MCF 10A (cell line): ENCODE data around the gene SRPK3. TPM values are rescaled to one million over a fixed set of nuclear protein-coding genes. Genes with fewer than 3 reads are reported as not detected.
A peak's percentile ranks its signal among the peaks of the same experiment; 100 is the strongest.

Experiments used
- BruUV-seq: library from RNA; stranded (reverse); fragments of 400-500 nt; replicated peaks from 2 replicates; lab custom pipeline; 2021; lab: Mats Ljungman, UMichigan
- CTCF ChIA-PET: fragments of 300-600 bp; sonication (Branson Sonifier 250); formaldehyde crosslinking; extraction: SDS; loops from one replicate; lab custom pipeline; 2021; ENCODE audit warnings: antibody characterized with exemption, inconsistent platforms; lab: Yijun Ruan, JAX
- POLR2A ChIA-PET: fragments of 300-600, 350-650 bp; sonication (Branson Sonifier 250); formaldehyde crosslinking; extraction: SDS; loops from one replicate; lab custom pipeline; 2020; ENCODE audit warnings: antibody characterized with exemption, inconsistent platforms; lab: Yijun Ruan, JAX
- DNase-seq: peaks from one replicate; pipeline ENCODE4 v3.0.0-alpha.2; 2018; ENCODE audit not compliant: unreplicated experiment
- H3K27ac Mint-ChIP-seq: one replicate; pipeline ENCODE4 v1.8.0; 2022; ENCODE audit warnings: mild to moderate bottlenecking, low read depth, mixed read lengths; ENCODE audit not compliant: unreplicated experiment
- H3K27me3 Mint-ChIP-seq: one replicate; pipeline ENCODE4 v1.8.0; 2022; ENCODE audit warnings: mixed read lengths; ENCODE audit not compliant: insufficient read depth, unreplicated experiment
- H3K36me3 Mint-ChIP-seq: one replicate; pipeline ENCODE4 v1.8.0; 2022; ENCODE audit warnings: mild to moderate bottlenecking, moderate library complexity, mixed read lengths; ENCODE audit not compliant: insufficient read depth, unreplicated experiment
- H3K4me1 Mint-ChIP-seq: one replicate; pipeline ENCODE4 v1.8.0; 2022; ENCODE audit warnings: mixed read lengths; ENCODE audit not compliant: insufficient read depth, unreplicated experiment
- H3K4me3 Mint-ChIP-seq: one replicate; pipeline ENCODE4 v1.8.0; 2022; ENCODE audit warnings: mild to moderate bottlenecking, moderate library complexity, mixed read lengths; ENCODE audit not compliant: unreplicated experiment
- H3K9me3 Mint-ChIP-seq: one replicate; pipeline ENCODE4 v1.8.0; 2022; ENCODE audit warnings: mixed read lengths; ENCODE audit not compliant: unreplicated experiment
- intact Hi-C: fragments of 100-400 bp; cut with micrococcal nuclease; formaldehyde crosslinking; loops from 2 replicates; pipeline ENCODE4 v1.14.1; 2022
- total RNA-seq: library from RNA; stranded (reverse); gene quantifications from 2 replicates; pipeline ENCODE4 v1.2.3, GENCODE V29; 2022
- TF ChIP-seq, protein P1 (sequence below): fragments of 200-600 bp; IDR thresholded peaks from one replicate; pipeline ENCODE4 v1.8.0; 2022; ENCODE audit warnings: antibody characterized with exemption, mild to moderate bottlenecking; ENCODE audit not compliant: unreplicated experiment

SRPK3 gene
- total RNA-seq, 1 experiment from 2014 or later = not detected

DNA sequence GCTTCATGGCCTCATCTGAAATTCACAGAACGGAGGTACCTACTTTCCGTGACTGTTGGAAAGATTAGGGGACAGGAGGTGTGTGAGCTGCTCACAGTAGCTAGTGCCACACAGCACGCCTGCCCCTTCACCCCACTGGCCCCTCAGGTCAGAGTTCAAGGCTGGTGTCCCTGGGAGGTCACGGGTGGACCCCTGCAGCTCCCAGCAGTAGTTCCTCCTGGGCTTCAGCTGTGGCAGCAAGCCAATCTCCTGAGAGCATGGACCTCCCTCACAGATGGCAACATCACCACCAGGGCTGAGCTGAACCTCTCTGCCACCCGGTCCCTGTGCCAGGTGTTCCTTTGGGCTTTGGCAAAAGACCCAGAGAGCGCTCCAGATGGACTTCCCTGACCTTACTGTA is 11.5 kb downstream of the SRPK3 start:
- H3K36me3 Mint-ChIP-seq = peaks cover 10% of the 10 kb centered on the region

DNA sequence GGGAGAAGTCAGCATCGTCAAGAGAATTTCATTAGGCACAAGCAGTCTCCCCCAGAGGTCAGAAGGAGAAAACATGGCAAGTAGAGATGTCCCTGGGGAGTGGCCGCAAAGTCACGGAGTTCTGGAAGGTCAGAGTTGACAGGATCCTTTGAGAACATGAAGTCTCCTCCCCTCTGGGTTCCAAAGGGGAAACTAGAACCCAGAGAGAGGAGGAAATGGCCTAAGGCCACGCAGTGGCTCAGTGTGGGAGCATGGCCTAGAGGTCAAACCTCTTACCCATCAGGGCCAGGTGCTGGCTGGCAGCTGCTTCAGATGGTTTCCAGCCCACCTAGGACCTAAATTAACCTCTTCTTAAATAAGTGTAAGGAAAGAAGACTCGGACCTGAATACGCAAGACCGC is 12.4 kb downstream of the SRPK3 start:
- peak overlapping the region; percentile 91 for H3K27ac Mint-ChIP-seq
- no peaks in the 10 kb centered on the region for H3K9me3 Mint-ChIP-seq
- no peak for DNase-seq
- peak overlapping the region; percentile 91 for H3K4me3 Mint-ChIP-seq
- no peaks in the 10 kb centered on the region for H3K27me3 Mint-ChIP-seq
- ChIA-PET POLR2A (interaction anchor here (0.6 to 3.1 kb wide), 6 partner anchors 13 to 194 kb away, joined by 3 to 25 read pairs (median 6); partner anchors contain the start of gene HCFC1), CTCF (no interaction called here)
- peaks cover 15% of the 10 kb centered on the region for H3K36me3 Mint-ChIP-seq
- H3K4me1 Mint-ChIP-seq = no peaks in the 10 kb centered on the region
- TF ChIP-seq, protein P1, sequence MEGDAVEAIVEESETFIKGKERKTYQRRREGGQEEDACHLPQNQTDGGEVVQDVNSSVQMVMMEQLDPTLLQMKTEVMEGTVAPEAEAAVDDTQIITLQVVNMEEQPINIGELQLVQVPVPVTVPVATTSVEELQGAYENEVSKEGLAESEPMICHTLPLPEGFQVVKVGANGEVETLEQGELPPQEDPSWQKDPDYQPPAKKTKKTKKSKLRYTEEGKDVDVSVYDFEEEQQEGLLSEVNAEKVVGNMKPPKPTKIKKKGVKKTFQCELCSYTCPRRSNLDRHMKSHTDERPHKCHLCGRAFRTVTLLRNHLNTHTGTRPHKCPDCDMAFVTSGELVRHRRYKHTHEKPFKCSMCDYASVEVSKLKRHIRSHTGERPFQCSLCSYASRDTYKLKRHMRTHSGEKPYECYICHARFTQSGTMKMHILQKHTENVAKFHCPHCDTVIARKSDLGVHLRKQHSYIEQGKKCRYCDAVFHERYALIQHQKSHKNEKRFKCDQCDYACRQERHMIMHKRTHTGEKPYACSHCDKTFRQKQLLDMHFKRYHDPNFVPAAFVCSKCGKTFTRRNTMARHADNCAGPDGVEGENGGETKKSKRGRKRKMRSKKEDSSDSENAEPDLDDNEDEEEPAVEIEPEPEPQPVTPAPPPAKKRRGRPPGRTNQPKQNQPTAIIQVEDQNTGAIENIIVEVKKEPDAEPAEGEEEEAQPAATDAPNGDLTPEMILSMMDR = no peak
- BruUV-seq = no TSS peak
- intact Hi-C loops = no loop called here

More for the DNA sequence above, 11.5 kb downstream of the SRPK3 start:
- intact Hi-C loops = no loop called here
- H3K4me3 Mint-ChIP-seq = peak overlapping the region; percentile 91
- H3K9me3 Mint-ChIP-seq = no peaks in the 10 kb centered on the region
- ChIA-PET CTCF (no interaction called here), POLR2A (no interaction called here)
- TF ChIP-seq, protein P1 = no peak
- H3K4me1 Mint-ChIP-seq = no peaks in the 10 kb centered on the region
- no TSS peak for BruUV-seq
- no peak overlapping the region for H3K27ac Mint-ChIP-seq
- no peak for DNase-seq
- H3K27me3 Mint-ChIP-seq = no peaks in the 10 kb centered on the region

DNA sequence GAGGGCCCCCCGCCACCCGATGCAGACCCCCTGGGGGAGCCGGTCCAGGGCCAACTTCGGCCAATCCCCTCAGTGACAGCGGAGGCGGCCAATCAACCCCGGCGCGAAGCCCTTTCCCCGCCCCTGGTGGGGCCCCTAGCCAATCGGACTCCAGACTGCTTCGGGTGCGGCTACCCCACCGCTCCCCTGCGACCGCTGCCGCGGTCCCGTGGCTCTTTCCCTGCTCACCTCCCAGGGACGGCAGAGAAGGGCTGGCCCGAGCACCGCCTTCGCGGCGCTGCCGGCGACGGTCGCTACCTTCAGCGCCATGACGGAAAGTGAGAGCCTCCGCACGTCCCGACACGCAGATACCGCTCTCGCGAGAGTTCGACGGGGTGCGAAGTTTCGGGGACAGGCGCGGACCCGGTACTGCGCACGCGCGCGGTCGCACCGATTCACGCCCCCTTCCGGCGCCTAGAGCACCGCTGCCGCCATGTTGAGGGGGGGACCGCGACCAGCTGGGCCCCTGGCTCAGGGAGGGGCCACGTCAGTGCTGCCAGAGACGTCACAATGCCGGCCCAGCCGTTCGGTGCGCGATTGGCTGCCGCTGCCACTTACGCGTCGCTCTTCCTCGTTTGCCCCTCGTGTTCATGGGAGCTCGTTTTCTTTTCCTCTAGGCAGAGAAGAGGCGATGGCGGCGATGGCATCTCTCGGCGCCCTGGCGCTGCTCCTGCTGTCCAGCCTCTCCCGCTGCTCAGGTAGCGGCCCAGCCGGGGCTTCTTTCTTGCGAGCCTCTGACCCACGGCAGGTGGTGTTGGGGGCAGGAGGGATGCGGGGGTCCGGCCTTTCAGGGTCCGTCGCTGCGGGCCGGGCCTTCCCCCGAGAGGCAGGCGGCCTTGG is 13.4 kb downstream of the SRPK3 start, which contains the start of the genes IDH3G and SSR4:
Gene IDH3G, minus strand, starts transcription at position 358 of the 879 bp plus-strand sequence. Its CDS starts 49 bp downstream, at position 309.
Gene SSR4, plus strand, starts transcription at position 651 of the 879 bp plus-strand sequence. Its CDS starts 20 bp downstream, at position 671.
- Mint-ChIP-seq H3K36me3 (peaks cover 19% of the 10 kb centered on the region), H3K4me1 (no peaks in the 10 kb centered on the region), H3K4me3 (peak within 1 kb of the TSS; percentile 91), H3K27ac (peak within 1 kb of the TSS; percentile 91), H3K27me3 (no peaks in the 10 kb centered on the region), H3K9me3 (no peaks in the 10 kb centered on the region)
- BruUV-seq = no TSS peak
- intact Hi-C loops = loop anchor here (2.0 kb wide), 1 partner anchor 69 kb away; the partner anchor contains the start of genes ABCD1 and BCAP31
- ChIA-PET POLR2A (interaction anchor here (0.7 to 3.1 kb wide), 10 partner anchors 28 to 215 kb away, joined by 3 to 25 read pairs (median 4); no protein-coding TSS in a partner anchor), CTCF (interaction anchor here (0.6 kb wide), 1 partner anchor 54 kb away, joined by 3 read pairs; no protein-coding TSS in a partner anchor)
- TF ChIP-seq, protein P1 = no peak
- DNase-seq = peak; percentile 90
